Measurements from ENCODE around the gene FAM89B.
A peak's percentile ranks its signal among the peaks of the same experiment; 100 is the strongest.
"Not testable (repeated sequence)": the region's sequence is repeated elsewhere in the genome, so short reads cannot be mapped to it uniquely, and the experiment has no call there.

Gene FAM89B

DNA sequence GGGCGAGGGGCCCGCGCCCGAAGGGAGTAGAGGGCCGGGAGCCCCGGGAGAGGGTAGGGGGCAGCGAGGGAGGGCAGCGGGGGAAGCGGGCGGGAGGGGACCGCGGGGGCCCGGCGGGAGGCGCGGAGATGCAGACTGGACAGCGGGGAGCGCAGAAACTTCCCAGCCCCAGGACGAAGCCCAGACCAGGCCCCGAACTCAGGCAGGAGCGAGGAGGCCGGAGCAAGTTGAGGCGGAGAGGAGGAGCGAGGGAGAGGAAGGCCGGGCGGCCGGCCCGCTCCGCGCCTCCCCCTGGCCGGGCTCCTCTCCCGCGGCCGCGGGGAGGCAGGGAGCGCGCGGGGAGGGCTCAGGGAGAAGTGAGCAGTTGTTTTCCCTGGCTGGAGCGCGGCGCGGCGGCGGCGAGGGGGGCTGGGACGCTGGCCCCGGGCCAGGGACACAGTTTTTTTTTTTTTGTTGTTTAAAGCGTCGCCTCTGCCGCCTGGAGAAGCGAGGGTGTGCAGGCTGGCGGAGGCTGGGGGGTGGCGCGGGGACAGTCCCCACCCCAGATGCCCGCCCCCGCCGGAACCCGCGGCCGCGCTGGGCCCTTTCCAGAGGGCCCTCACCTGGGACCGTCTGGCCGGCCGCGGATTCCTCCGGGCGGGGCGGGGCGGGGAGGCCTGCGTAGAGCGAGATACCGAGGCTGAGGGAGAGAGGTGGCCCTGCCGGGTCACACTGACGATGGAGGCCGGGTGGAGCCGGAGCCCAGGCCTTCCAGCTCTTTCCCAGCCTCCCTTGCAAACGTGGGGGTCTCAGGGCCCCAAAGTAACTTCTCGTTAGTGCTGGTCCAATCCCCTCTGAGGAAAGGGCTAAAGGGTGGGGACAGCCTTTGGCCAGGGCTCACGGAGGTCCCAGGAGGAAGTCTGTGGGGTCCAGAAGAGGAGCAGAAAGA lies 14.1 kb upstream of the FAM89B start, which contains the start of gene LTBP3:
LTBP3 (minus strand) TSS at position 358 of the 928 bp plus-strand sequence. CDS start 400 bp downstream, outside the sequence.
- peak; percentile 49 for DNase-seq

DNA sequence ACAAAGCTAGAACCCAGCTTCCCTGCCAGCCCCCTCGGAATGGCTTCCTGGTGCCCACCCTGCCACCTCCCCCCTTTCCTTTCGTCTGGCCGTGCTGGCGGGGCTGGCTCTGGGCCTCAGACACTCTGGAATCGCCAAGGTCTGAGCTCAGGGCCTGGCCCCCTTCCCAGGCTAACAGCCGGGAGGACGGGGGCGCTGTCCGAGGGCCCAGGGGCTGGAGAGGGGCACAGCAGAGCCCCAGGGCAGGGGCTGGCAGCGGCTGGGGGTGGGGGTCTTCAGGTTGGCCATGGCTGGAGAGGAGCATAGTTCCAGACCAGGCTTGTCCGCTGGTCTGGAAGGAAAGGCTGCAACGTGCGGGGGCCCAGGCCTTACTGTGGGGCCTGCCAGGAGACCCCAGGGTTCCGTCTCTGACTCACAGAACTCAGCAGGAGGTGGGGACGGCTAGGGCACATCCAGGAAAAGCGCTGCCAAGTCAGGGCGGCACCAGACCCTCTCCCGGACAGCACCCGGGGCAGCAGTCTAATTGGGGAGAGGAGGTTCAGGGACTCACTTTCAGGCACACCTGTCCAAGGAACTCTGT lies 13.3 kb upstream of the FAM89B start:
- DNase-seq: no peak

DNA sequence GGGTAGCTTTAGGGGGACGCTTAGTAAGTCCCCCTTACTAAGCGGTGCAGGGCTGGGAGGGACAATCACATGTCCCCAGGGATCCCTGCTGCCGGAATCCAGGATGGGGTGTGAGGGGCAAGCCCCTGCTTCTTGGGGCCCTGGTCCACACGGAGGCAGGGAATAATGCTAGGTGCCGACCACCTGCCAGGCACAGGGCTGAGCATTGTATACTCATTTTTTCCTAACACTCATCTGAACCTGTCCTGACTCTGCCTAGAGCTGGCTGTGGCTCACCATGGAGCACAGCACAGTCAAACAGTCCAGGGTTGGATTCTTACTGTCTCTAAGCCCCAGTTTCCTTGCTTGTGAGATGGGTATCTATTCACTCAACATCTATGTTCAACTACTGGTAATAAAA lies 12.8 kb upstream of the FAM89B start:
- DNase-seq: no peak

DNA sequence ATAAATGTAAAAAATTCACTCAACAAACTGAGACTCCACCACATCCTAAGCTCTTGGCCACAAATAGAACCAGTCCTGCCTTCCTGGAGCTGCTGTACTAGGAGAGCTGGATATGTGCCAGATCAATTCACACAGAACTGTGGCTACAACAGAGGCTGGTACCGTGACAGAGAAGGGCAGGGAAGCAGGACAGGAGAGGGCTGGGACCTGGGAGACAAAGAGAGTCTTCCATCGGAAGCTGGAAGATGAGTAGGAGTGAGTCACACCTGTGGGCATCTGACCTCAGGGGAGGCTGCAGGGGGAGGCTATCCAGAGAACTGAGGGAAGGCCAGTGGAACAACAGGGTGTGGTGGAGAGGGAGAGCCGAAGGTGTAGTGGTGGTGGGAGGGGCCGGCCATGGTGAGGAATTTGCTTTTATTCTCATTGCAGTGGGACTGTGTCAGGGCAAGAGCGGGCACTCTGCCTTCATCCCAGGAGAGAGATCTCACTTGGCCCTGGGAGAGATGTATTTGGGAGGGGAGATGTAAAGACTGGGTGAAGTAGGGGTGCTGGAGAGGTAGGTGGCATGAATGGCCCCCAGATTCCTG lies 12.3 kb upstream of the FAM89B start:
- peak; percentile 41 for DNase-seq

DNA sequence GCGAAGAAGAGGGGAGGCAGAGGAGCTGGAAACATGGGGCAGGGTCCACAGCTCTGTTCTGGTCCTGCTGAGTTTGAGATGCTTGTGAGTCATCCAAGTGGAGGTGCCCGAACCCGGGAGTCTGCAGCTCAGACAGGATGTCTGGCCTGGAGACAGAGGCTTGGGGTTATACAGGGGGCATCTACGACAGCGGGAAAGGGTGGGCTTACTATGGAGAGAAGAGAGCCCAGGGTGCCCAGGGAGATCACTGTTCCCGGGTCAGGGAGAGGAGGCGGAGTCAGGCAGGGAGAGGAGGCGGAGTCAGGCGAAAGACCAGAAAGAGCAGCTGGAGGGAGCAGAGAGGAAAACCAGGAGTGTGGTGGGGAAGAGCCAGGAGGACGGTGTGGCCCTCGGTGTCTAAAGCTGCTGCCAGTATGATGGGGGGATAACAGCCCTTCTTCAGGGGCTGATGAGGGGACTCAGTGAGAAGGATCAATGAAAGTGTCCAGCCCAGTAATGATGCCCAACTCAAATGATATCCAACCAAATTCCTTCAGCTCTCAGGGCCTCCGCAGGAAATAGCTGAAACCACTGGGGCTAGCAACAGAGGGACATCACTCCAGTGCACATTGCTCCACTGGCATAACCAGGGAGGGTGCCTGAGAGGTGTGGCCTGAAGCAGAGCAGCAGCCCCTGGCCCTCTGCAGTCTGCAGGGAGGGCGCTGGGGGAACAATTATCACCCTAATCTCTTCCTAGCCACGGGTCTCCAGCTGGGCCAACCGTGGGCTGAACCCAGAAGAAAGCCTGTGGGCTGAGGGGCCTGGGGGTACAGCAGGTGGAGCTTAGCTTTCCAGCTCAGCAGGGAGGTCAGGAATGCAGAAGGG lies 11.6 kb upstream of the FAM89B start:
- DNase-seq: peak; percentile 19

DNA sequence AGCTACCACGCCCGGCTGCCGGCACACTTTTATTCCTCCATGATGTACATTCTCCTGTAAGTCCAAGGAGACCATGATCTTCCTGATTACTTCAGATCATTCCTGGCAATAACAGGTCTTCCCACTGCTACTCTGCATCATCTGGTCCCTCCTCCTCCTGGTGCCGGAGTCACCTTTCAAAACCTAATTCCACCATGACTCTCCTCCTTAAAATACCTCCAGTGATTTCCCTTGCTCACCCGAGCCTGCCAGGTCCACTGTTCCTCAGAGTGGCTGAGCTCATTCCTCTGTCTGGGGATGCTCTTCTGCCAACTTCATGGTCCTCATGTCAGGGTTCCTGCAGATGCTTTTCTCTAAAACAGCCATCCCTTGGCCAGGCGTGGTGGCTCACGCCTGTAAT lies 10.3 kb upstream of the FAM89B start:
- no peak for DNase-seq

DNA sequence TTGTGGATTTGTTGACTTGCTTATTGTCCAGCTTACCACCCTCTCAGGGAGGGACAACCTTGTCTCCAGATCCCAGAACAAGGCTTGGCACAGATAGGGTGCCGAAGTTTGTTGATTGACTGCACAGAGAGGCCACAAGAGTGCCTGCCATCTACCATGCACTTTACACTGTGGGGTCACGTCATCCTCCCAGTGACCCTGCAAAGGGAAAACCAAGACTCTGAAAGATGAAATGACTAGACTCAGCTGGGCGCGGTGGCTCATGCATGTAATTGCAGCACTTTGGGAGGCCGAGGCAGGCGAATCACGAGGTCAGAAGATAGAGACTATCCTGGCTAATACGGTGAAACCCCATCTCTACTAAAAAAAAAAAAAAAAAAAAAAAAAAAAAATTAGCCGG lies 9.6 kb upstream of the FAM89B start:
- DNase-seq: no peak

DNA sequence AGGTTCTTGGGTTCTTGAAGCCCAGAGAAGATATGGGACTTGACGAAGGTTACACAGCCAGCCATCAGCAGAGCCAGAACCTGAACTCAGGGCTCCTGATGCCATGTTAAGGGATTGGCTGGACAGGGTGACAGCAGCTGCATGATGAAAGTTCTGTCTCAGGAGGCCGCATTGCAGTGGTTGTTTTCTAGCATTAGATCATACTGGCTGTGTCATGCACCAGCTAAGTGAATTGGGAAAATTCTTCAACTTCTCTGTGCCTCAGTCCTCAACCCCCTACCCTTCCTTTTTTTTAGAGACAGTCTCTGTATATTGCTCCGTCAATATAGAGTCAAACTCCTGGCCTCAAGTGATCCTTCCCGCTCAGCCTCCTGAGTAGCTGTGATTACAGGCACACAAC lies 8.7 kb upstream of the FAM89B start:
- DNase-seq: no peak

DNA sequence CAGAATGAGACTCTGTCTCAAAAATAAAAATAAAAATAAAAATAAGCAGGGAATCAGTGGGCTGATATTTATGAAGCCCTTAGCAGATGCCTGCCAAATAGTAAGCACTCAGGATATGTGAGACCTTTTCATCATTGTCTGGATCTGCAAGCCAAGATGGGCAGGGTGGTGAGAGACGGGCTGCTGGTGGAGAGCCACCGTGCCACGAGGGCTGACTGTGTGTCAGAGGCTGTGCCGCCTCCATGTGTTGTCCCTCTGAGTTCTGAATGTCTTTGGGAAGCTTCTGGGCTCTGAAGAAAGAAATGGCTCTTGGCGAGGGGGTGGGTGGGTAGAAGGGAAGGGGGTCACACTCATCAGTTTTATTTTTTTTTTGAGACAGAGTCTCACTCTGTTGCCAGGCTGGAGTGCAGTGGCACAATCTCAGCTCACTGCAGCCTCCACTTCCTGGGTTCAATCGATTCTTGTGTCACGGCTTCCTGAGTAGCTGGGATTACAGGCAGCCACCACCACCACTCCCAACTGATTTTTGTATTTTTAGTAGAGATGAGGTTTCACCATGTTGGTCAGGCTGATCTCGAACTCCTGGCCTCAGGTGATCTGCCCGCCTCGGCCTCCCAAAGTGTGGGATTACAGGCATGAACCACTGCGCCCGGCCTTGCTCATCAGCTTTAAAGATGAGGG lies 7.3 kb upstream of the FAM89B start:
- not testable (repeated sequence) for DNase-seq

DNA sequence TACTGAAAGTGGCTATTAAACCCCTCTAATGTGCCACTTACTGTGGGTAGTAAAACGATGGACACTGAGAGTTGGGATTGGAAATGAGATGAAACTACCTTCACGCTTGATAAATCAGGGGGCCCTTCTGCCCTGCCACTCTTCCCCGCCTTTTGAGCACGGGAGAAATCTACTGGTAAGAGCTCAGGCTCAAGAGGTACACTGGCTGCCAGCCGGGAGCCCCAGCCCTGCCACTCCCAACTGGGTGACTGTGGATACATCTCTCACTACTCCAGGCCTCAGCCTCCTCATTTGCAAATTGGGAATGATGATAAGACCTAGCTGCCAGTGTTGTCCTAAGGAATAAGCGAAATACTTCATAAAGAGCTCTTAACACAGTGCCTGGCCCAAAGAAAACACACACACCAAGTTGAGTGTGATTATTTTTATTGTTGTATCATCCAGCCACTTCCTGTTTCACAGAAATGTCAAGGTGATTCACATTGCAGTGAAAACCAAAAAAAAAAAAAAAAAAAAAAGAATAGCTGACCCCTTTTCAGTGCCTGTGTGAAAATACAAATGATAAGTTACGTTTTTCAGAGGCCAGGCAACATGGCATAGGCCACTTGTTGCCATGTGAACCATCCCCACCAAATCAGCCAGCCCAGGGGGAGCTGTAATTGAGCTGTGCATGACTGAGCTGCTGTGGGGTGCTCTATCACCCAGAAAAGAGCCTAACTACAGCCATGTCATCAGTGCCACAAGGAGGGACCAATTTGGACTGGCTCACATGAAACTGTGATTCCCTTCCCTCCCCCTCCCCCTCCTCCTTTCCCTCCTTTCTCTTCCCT lies 6.5 kb upstream of the FAM89B start:
- no peak for DNase-seq

DNA sequence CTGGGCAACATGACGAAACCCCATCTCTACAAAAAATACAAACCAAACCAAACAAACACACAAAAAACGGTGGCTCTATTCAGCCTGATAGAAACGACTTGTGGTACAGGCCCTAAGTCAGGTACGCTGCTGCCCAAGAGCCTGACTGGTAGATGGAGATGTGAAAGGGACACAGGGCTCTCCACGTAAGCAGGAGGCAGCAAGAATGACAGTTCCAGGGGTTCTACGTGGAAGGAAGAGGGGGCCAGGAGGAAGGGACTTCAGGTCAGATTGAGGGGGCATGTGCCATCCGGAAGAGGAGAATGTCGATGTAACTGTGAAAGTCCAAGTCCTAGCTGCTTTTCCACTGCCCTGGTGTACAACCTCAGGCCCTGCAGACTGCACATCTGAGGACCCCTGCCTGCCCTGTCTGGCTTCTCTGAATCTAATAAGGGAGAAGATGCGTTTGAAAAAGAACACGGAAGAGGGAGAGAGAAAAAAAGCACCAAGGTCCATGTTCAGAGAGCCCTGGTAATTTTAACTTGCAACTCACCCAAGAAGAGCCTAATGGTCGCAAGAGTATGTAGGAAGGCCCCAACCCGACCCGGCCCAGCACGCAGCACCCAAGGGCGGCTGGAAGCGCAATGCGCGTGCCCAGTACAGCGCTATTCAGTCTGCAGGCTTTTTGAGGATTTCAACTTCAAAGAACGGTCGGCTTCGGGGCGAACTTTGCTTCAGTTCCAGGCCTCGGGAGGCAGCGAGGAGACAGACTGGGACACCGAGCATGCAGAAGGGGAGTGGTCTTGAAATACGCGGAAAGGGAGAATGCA lies 3.0 kb upstream of the FAM89B start:
- peak; percentile 60 for DNase-seq

DNA sequence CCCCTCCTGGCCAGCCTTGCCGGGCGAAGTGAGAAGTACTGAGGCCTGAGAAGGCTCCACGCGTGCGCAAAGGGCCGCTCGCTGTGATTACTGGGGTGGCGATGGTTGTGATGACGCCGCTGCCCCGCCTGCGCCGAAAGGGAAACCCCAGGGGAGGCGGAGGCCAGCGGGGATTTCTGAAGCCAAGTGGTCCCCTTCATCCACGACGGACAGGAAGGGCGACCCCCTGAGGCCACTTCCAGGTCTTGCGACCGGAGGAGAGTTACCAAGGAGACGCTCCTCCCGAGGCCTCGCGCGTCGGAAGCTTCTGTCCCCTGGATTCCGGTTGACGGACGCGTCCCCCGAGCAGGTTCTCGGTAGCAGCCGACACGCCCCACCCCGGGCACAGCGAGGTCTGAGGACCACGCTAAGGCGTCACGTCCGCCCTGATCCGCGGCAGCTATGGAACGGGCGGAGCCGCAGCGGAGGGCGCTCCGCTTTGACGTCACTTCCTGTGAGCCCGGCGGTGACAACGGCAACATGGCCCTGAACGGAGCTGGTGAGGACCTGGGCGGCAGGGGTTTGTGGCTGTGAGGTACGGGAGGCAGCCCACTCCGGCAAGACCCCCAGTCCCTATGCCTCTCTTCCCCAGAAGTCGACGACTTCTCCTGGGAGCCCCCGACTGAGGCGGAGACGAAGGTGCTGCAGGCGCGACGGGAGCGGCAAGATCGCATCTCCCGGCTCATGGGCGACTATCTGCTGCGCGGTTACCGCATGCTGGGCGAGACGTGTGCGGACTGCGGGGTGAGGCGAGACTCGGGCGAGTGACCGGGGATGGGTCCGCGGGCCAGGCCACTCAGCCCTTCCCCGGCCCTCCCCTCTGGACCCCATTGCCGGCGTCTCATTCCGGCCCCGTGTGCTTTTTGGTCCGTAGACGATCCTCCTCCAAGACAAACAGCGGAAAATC lies 2.1 kb upstream of the FAM89B start, which contains the start of gene ZNRD2:
ZNRD2 (plus strand) TSS at position 505 of the 946 bp plus-strand sequence; CDS start at position 520, 15 bp downstream.
- DNase-seq: peak; percentile 98

DNA sequence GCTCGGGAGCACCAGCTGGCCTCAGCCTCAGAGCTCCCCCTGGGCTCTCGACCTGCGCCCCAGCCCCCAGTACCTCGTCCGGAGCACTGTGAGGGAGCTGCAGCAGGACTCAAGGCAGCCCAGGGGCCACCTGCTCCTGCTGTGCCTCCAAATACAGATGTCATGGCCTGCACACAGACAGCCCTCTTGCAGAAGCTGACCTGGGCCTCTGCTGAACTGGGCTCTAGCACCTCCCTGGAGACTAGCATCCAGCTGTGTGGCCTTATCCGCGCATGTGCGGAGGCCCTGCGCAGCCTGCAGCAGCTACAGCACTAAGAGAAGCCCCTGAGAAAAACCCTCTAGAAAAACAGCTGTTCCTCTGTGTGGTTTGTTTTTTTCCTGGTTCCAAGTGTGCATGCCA lies 918 bp upstream of the FAM89B start:
- DNase-seq: no peak

DNA sequence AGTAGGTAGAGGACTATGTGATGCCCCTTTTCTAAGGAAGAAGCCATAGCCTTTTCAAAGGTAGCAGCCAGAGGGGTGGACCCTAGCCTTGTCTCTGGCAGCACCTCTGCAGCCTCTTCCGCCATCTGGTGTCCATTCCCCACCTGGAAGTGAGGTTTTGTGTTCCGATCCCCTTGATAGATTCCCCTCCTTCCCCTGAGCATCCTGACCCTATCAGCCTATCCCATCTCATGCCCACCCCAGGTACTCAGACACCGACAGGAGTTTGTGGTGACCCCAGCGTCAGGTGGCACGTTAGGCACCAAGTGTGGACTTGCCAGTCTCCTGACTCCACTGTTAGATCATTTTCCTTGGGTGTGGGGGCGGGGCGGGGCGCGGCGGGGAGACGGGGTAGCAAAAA lies 398 bp upstream of the FAM89B start:
- DNase-seq: peak; percentile 27

DNA sequence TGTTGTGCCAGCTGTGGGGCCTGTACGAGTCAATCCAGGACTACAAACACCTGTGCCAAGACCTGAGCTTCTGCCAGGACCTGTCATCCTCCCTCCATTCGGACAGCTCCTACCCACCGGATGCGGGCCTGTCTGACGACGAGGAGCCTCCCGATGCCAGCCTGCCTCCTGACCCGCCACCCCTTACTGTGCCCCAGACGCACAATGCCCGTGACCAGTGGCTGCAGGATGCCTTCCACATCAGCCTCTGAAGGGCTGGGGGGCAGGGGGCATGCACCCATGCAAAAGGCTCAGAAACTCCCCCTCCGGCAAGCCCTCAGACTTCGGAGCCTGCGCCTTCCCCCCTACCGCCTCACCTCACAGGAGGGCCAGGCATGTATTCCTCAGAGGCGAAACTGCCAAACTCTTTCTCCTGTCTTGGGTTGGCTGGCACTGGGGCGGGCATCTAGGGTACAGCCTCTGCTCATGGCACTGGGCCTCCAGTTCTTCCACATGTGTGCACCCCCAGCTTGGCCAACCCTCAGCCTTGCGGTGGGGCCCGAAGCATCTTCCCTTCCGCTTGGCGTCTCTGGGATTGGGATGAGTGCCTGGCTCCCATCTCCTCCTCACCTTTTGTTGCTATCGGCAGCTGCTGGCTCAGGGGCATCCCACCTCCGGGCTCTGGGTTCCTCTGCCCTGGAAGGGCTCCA lies 1.2 kb downstream of the FAM89B start:
- no peak for DNase-seq

DNA sequence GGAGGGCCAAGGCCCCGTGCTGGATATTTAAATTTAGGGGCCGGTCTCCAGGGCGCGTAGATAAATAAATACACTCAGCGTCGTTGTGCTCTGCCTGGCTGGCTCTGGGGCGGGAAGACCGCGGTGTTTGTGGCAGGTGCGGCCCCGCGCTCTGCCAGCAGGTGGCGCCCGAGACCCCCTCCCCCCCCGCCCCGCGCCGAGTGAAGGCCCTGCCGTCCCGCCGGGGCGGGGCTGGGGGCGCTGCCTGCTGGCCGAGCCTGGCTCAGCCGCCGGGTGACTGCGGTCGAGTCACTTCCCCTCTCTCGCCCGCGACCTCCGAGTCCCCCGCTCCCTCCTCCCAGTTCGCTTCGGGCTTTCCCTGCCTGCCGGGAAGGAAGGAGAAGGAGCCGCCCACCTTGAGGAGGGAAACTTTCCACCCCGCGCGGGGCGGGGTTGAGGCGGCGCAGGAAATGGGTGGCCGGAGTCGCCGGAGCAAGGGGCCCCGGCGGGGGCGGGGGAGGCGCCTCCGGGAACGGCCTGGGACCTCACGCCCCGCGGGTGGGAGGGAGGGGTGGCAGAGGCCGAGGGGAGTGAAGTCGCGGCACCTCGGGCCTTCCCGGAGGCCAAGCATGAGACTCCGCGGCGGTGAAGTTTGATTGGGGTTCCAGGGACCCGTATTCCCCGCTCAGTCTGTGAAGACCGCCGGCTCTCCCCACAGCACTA lies 1.9 kb downstream of the FAM89B start:
- DNase-seq: peak; percentile 76

DNA sequence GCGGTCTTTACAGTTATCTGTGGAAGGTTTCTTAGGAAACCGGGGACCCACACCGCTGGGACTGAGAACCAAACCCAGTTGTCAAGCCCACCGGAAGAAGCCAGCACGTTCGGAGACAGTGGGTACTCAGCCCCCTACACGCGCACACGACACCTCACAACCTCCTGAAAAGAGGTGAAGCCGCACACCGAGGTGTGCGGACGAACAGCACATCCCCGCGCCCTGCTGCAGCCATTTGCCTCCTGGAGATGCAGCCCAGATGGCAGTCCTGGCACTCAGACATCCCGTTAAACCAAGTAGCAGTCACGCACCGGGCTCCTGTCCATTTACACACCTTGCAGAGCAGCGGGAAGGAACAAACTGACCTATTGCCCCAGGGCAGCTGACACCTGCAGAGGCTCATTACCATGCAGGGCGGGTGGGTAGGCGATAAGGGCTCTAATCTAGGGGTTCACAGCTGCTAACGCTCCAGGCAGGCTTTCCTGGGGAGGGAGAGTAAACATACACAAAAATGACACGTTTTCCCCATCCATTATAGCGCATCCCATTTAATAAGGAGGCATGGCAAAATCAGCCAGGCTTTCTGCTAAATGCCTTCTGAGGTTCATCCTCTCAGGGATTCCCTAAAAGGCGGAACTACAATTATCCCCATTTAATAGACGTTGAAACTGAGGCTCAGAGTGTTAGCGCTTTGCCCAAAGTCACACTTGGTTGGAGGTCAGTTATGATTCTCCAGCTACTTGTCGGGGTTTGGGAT lies 2.7 kb downstream of the FAM89B start:
- peak; percentile 48 for DNase-seq
